ENCODE results near the gene TCF21.
"Not testable (repeated sequence)": the region's sequence is repeated elsewhere in the genome, so short reads cannot be mapped to it uniquely, and the experiment has no call there.

DNA sequence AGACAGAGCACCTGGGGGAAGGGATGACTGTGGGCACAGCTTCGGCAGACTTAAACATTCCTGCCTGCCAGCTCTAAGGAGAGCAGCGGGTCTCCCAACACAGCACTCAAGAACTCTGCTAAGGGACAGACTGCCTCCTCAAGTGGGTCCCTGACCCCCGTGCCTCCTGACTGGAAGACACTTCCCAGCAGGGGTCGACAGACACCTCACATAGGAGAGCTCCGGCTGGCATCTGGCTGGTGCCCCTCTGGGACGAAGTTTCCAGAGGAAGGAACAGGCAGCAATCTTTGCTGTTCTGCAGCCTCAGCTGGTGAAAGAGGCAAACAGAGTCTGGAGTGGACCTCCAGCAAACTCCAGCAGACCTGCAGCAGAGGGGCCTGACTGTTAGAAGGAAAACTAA lies 42.3 kb downstream of the TCF21 start:
- not testable (repeated sequence) for TF ChIP-seq ZFP36 (IDR thresholded peaks at IDR 0.05; ENCODE audit: borderline replicate concordance, partially characterized antibody); EHMT2 (IDR thresholded peaks at IDR 0.05; ENCODE audit: low read depth); HDAC2 (IDR thresholded peaks at IDR 0.05); POLR2AphosphoS2 (conservative IDR thresholded peaks at IDR 0.05; ENCODE audit: low read length); MYC (IDR thresholded peaks at IDR 0.05; ENCODE audit: borderline replicate concordance, low read length); RAD21 (conservative IDR thresholded peaks at IDR 0.05 in 1 of 2, IDR thresholded peaks at IDR 0.05 in 1 of 2); RNF2 (IDR thresholded peaks at IDR 0.05; ENCODE audit: borderline replicate concordance, low read depth); HEYL (CRISPR knock-in tag; IDR thresholded peaks at IDR 0.05); POLR2A (IDR thresholded peaks at IDR 0.05; ENCODE audit: low read length); ESRRA (IDR thresholded peaks at IDR 0.05; ENCODE audit: borderline replicate concordance, low read length); MAFK (IDR thresholded peaks at IDR 0.05; ENCODE audit: partially characterized antibody); JUNB (IDR thresholded peaks at IDR 0.05)
- TF ChIP-seq, protein P1, sequence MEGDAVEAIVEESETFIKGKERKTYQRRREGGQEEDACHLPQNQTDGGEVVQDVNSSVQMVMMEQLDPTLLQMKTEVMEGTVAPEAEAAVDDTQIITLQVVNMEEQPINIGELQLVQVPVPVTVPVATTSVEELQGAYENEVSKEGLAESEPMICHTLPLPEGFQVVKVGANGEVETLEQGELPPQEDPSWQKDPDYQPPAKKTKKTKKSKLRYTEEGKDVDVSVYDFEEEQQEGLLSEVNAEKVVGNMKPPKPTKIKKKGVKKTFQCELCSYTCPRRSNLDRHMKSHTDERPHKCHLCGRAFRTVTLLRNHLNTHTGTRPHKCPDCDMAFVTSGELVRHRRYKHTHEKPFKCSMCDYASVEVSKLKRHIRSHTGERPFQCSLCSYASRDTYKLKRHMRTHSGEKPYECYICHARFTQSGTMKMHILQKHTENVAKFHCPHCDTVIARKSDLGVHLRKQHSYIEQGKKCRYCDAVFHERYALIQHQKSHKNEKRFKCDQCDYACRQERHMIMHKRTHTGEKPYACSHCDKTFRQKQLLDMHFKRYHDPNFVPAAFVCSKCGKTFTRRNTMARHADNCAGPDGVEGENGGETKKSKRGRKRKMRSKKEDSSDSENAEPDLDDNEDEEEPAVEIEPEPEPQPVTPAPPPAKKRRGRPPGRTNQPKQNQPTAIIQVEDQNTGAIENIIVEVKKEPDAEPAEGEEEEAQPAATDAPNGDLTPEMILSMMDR (IDR thresholded peaks at IDR 0.05), result not testable (repeated sequence)
- TF ChIP-seq, protein P2, sequence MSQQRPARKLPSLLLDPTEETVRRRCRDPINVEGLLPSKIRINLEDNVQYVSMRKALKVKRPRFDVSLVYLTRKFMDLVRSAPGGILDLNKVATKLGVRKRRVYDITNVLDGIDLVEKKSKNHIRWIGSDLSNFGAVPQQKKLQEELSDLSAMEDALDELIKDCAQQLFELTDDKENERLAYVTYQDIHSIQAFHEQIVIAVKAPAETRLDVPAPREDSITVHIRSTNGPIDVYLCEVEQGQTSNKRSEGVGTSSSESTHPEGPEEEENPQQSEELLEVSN (IDR thresholded peaks at IDR 0.05; ENCODE audit: borderline replicate concordance, low read depth), result not testable (repeated sequence)
